Keratinocyte (primary cell): ENCODE data around the gene USP13.

Source experiments
- CTCF ChIP-seq, 3 experiments: IDR thresholded peaks in 1 of 3; conservative IDR thresholded peaks in 1 of 3; optimal IDR thresholded peaks in 1 of 3; 2 replicates in 2 of 3; 3 replicates in 1 of 3; pipeline versions ENCODE3 to v1.5.1; 2011; ENCODE audit warnings: low read length in 3 of 3, mild to moderate bottlenecking in 3 of 3, moderate library complexity in 2 of 3, control low read depth in 1 of 3, inconsistent platforms in 1 of 3; ENCODE audit not compliant: insufficient read depth in 2 of 3; ENCODE audit errors: extremely low read depth in 1 of 3
- EZH2 ChIP-seq: IDR thresholded peaks from one replicate; pipeline ENCODE4 v1.6.1; 2012; ENCODE audit warnings: inconsistent platforms, mild to moderate bottlenecking, low read length, moderate library complexity

DNA sequence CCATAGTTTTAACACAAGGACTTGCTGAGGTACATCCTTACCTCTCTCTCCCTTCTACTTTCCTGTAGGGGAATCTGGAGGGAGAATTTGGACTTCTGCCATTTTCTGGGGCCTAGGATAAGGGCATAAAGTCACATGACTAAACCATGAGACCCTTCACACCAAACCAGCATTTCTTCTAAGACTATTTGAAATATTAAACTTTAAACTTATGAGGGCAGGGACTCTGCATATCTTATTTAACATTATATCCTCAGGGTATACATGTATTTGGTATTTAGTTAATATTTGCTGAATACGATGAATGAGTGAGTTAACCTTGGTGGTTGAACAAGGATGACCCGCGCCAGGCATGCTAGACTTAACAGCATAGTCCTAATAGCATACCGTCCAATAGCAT lies 63.4 kb downstream of the USP13 start:
- TF ChIP-seq CTCF (optimal IDR thresholded peaks at IDR 0.05 in 1 of 3, IDR thresholded peaks at IDR 0.05 in 1 of 3, conservative IDR thresholded peaks at IDR 0.05 in 1 of 3; ENCODE audit: extremely low read depth in 1 of 3, insufficient read depth in 2 of 3, low read length in 3 of 3) (no peak), EZH2 (no peak)
